Lung microvascular endothelial cell (primary cell): ENCODE results near the gene FOXN3. TPM values are rescaled to one million over a fixed set of nuclear protein-coding genes. Genes with fewer than 3 reads are reported as not detected.
"Not testable (repeated sequence)": the region's sequence is repeated elsewhere in the genome, so short reads cannot be mapped to it uniquely, and the experiment has no call there.

Experiments
- DNase-seq, 2 donors: peaks; one replicate each; pipeline versions ENCODE4 v3.0.0 to v3.0.0-alpha.2; 2010; ENCODE audit warnings: low read depth in 2 of 2
- total RNA-seq: library from RNA; depleted of rRNA; stranded (reverse); fragments of >200 nt; gene quantifications from 2 replicates; pipeline ENCODE4 v1.2.1, GENCODE V29; 2014

Gene FOXN3
- total RNA-seq, 1 donor from 2014 or later: 37.9 TPM

- DNase-seq: peak; percentile 75 to 87
Measured at GRCh38 chr14:89304972-89305703, 111.9 kb downstream of the FOXN3 start.

GRCh38 chr14:89304561-89304960 lies 112.5 kb downstream of the FOXN3 start:
- DNase-seq: no peak

- peak; percentile 64 to 81 for DNase-seq
Measured at GRCh38 chr14:89303456-89304435, 113.3 kb downstream of the FOXN3 start.

- DNase-seq: peak; percentile 16 to 58
Measured at GRCh38 chr14:89302396-89302950, 114.6 kb downstream of the FOXN3 start.

GRCh38 chr14:89299587-89299986 lies 117.4 kb downstream of the FOXN3 start:
- no peak for DNase-seq

GRCh38 chr14:89298056-89298834 lies 118.8 kb downstream of the FOXN3 start:
- no peak for DNase-seq

GRCh38 chr14:89296281-89296745 lies 120.7 kb downstream of the FOXN3 start:
- DNase-seq: no peak

- no peak for DNase-seq
Measured at GRCh38 chr14:89294872-89295271, 122.2 kb downstream of the FOXN3 start.

GRCh38 chr14:89294469-89294868 lies 122.6 kb downstream of the FOXN3 start:
- DNase-seq: not testable (repeated sequence)

- DNase-seq: no peak
Measured at GRCh38 chr14:89294060-89294459, 123.0 kb downstream of the FOXN3 start.

GRCh38 chr14:89293314-89293916 lies 123.6 kb downstream of the FOXN3 start:
- no peak for DNase-seq

GRCh38 chr14:89292579-89293313 lies 124.3 kb downstream of the FOXN3 start:
- DNase-seq: no peak

- no peak for DNase-seq
Measured at GRCh38 chr14:89291351-89291940, 125.6 kb downstream of the FOXN3 start.

- DNase-seq: no peak
Measured at GRCh38 chr14:89290813-89291212, 126.2 kb downstream of the FOXN3 start.

GRCh38 chr14:89289477-89289876 lies 127.6 kb downstream of the FOXN3 start:
- DNase-seq: no peak

GRCh38 chr14:89288114-89288513 lies 128.9 kb downstream of the FOXN3 start:
- no peak for DNase-seq

GRCh38 chr14:89284333-89285058 lies 132.5 kb downstream of the FOXN3 start:
- peak in 1 of 2 donors; percentile 64 for DNase-seq

- no peak for DNase-seq
Measured at GRCh38 chr14:89283327-89284060, 133.5 kb downstream of the FOXN3 start.
